ENCODE measurements around the gene UBE2Q1.

UBE2Q1 gene

DNA sequence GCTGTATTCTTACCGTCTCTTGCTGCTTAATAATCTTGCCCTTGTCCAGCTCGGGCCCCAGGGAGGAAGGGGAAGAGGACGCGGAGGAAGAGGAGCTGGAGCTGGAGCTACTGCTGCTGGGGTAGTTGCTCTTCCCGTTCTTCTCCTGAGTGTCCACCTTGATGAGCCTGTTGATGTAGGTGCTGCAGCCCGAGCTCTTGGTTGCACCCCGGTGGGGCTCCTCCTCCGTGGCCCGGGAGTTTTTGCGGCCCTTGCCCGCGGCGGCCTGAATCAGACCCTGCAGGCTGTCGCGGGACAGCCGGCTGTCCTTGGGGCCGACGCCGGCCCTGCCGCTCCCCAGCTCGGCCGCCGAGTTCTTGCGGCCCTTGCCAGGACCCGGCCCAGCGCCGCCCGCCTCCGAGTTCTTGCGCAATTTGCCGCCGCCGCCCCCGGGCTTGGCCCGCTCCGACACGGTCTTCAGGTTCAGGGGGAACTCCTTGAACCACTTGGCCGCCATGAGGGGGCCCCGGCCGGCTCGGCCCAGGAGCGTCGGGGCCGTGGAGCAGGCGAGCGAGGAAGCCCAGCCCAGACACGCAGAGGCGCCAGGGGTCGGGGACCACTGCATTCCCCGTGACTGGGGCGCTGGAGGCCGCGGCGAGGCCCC is 56.9 kb downstream of the UBE2Q1 start:
- DNase-seq: no peak

DNA sequence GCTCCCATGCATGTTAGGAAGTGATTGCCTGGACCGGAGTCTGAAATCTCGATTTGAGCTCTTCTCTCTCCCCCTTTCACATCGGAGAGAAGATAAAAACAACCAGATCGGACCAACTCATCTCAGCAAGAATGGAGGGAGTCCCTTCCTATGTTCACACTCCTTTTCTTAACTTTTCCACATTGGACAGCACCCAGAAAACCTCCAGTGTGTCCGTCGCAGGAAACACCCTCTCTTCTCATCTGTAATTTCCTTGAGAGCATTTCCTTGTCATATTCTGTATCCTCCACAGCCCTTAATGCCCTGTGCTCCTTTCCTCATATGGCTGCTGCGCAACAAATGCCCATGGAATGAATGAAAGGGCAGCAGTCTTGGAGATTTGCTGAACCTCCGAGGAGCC is 57.9 kb downstream of the UBE2Q1 start:
- DNase-seq: no peak

GRCh38 chr1:154499446-154499845 is 59.0 kb downstream of the UBE2Q1 start:
- DNase-seq: no peak

All from NK-92 treated with Interleukin-12 subunit alpha and Interleukin-12 subunit beta, amount 100 ng/mL, for 24 hours (cell line).